HepG2 (cell line): ENCODE measurements around the gene HTRA2. TPM values are rescaled to one million over a fixed set of nuclear protein-coding genes. Genes with fewer than 3 reads are reported as not detected.
A peak's percentile ranks its signal among the peaks of the same experiment; 100 is the strongest.

ENCODE experiments used
- ETV5 ChIP-seq: IDR thresholded peaks from 2 replicates; pipeline ENCODE4 v1.6.1; 2018; ENCODE audit warnings: missing biosample characterization, missing genetic modification reagents, inconsistent platforms, borderline replicate concordance
- HMGXB3 ChIP-seq: sonication (generic); formaldehyde crosslinking; IDR thresholded peaks from 2 replicates; pipeline ENCODE4 v1.4.0; 2020; ENCODE audit warnings: missing genetic modification reagents, borderline replicate concordance
- HNF1A ChIP-seq, 2 experiments: sonication (generic) in 1 of 2; formaldehyde crosslinking in 1 of 2; IDR thresholded peaks; 2 replicates each; pipeline versions ENCODE4 v1.4.0 to v1.6.1; 2016 to 2020; ENCODE audit warnings: borderline replicate concordance in 1 of 2, low read depth in 1 of 2, mild to moderate bottlenecking in 1 of 2, missing genetic modification reagents in 1 of 2
- PREB ChIP-seq: sonication (generic); formaldehyde crosslinking; IDR thresholded peaks from 2 replicates; pipeline ENCODE4 v1.4.0; 2020; ENCODE audit warnings: missing genetic modification reagents
- RERE ChIP-seq: IDR thresholded peaks from 2 replicates; pipeline ENCODE4 v1.6.1; 2016; ENCODE audit warnings: low read depth, missing genetic modification reagents, missing compliant biosample characterization
- RXRA ChIP-seq: sonication (generic); formaldehyde crosslinking; IDR thresholded peaks from 2 replicates; pipeline ENCODE4 v1.5.1; 2020; ENCODE audit warnings: missing genetic modification reagents
- SRY ChIP-seq: sonication (generic); formaldehyde crosslinking; IDR thresholded peaks from 2 replicates; pipeline ENCODE4 v1.8.0; 2022; ENCODE audit warnings: mild to moderate bottlenecking, missing genetic modification reagents
- ZNF276 ChIP-seq: sonication (generic); formaldehyde crosslinking; IDR thresholded peaks from 2 replicates; pipeline ENCODE4 v1.4.0; 2020; ENCODE audit warnings: mild to moderate bottlenecking, low read depth, missing genetic modification reagents
- ZNF629 ChIP-seq: sonication (generic); formaldehyde crosslinking; conservative IDR thresholded peaks from 2 replicates; pipeline ENCODE4 v1.5.0; 2020; ENCODE audit warnings: missing genetic modification reagents
- polyA plus RNA-seq, 8 experiments: library from polyadenylated mRNA; depleted of rRNA in 3 of 8; stranded (reverse) in 7 of 8; unstranded in 1 of 8; fragments of >200 nt; fragmentation: Illumina TruSeq in 4 of 8; extraction: Trizol in 4 of 8; gene quantifications; 2 replicates each; pipeline versions ENCODE4 v1.2.1 to v1.2.3, GENCODE V29; 2011 to 2016; ENCODE audit warnings: low read depth in 4 of 8, missing spikeins in 1 of 8, mixed read lengths in 1 of 8; ENCODE audit not compliant: insufficient read depth in 1 of 8
- total RNA-seq, 5 experiments: library from RNA; depleted of rRNA; stranded (reverse); fragments of >200 nt; fragmentation: Illumina TruSeq; extraction: Trizol; gene quantifications; 2 replicates each; pipeline ENCODE4 v1.2.3, GENCODE V29; 2016; ENCODE audit warnings: low read depth in 1 of 5

Gene HTRA2
- total and polyA plus RNA-seq, 2 of the 13 experiments (the other 11 are each of a cell fraction or from before 2014, with no cell fraction given): 47.7 to 50.3 TPM

- no peak for TF ChIP-seq HMGXB3
- peak; percentile 13; the same call in 1 of the 2 replicates for TF ChIP-seq RERE (CRISPR knock-in tag)
- peak; percentile 65 for TF ChIP-seq RXRA
- 0 out of 2 replicates have a peak, but pooled peaks have one; percentile 40 for TF ChIP-seq ZNF276
- TF ChIP-seq ZNF629 (CRISPR knock-in tag): no peak
- no peak for TF ChIP-seq HNF1A (IDR thresholded peaks at IDR 0.05; ENCODE audit: low read depth)
- 0 out of 2 replicates have a peak, but pooled peaks have one; percentile 12 for TF ChIP-seq HNF1A (CRISPR knock-in tag; IDR thresholded peaks at IDR 0.05; ENCODE audit: borderline replicate concordance)
- TF ChIP-seq ETV5: peak; percentile 56; the same call in 1 of the 2 replicates
- 0 out of 2 replicates have a peak, but pooled peaks have one; percentile 72 for TF ChIP-seq SRY (CRISPR knock-in tag)
- 0 out of 2 replicates have a peak, but pooled peaks have one; percentile 64 for TF ChIP-seq PREB (CRISPR knock-in tag)
Measured at GRCh38 chr2:74497777-74498499, 31.8 kb upstream of the HTRA2 start (continued).
